Suprapubic skin (tissue), 4 donors: ENCODE data around the gene HFM1.

Source experiments
- CTCF ChIP-seq, 2 donors: fragments of 200-600 bp in 1 of 2; fragments of 450-650 bp in 1 of 2; sonication (generic) in 1 of 2; IDR thresholded peaks; one replicate each; pipeline ENCODE4 v1.5.1; 2016 to 2019; ENCODE audit warnings: antibody characterized with exemption in 2 of 2, mild to moderate bottlenecking in 1 of 2, moderate library complexity in 1 of 2
- EP300 ChIP-seq: sonication (generic); formaldehyde crosslinking; IDR thresholded peaks from one replicate; pipeline ENCODE4 v1.6.1; 2017; ENCODE audit warnings: antibody characterized with exemption
- POLR2AphosphoS5 ChIP-seq, 3 donors: sonication (generic); formaldehyde crosslinking; IDR thresholded peaks; one replicate each; pipeline ENCODE4 v1.6.1; 2017; ENCODE audit warnings: antibody characterized with exemption in 3 of 3

GRCh38 chr1:91221017-91221416, 183.6 kb downstream of the HFM1 start:
- no peak for TF ChIP-seq CTCF (IDR thresholded peaks at IDR 0.05)
- TF ChIP-seq POLR2AphosphoS5 (IDR thresholded peaks at IDR 0.05): no peak
- no peak for TF ChIP-seq EP300
